Stimulated activated effector memory CD8-positive, alpha-beta T cell treated with anti-CD3 and anti-CD28 coated beads, Interleukin-12 subunit alpha, Interleukin-12 subunit beta, amount 100 ng/mL, for 72 hours (primary cell): Measurements from ENCODE around the gene CYSLTR2.
"Not testable (repeated sequence)": the region's sequence is repeated elsewhere in the genome, so short reads cannot be mapped to it uniquely, and the experiment has no call there.

Experiments used
- ATAC-seq: fragments of 150-1000 bp; cut with Tn5 transposase; 2 replicates; pipeline ENCODE4 v1.10.0; 2021
- DNase-seq, 2 donors: peaks; one replicate each; pipeline ENCODE4 v3.0.0; 2021 to 2022; ENCODE audit warnings: low spot score in 2 of 2
- H3K27ac Mint-ChIP-seq: one replicate; pipeline ENCODE4 v1.8.0; 2022; ENCODE audit warnings: mild to moderate bottlenecking, mixed read lengths
- H3K36me3 Mint-ChIP-seq: one replicate; pipeline ENCODE4 v1.8.0; 2022; ENCODE audit warnings: mild to moderate bottlenecking, mixed read lengths
- H3K4me1 Mint-ChIP-seq: one replicate; pipeline ENCODE4 v1.8.0; 2022; ENCODE audit warnings: mixed read lengths
- H3K4me3 Mint-ChIP-seq: one replicate; pipeline ENCODE4 v1.8.0; 2022; ENCODE audit warnings: mild to moderate bottlenecking, mixed read lengths
- H3K9me3 Mint-ChIP-seq: one replicate; pipeline ENCODE4 v1.8.0; 2022; ENCODE audit warnings: mixed read lengths

CYSLTR2 gene

GRCh38 chr13:48660361-48661076 is 6.8 kb downstream of the CYSLTR2 start:
- Mint-ChIP-seq H3K4me3 (no peak overlapping the region), H3K27ac (no peak overlapping the region), H3K4me1 (peaks cover 8% of the 10 kb centered on the region), H3K36me3 (no peaks in the 10 kb centered on the region), H3K9me3 (peaks cover 18% of the 10 kb centered on the region)
- no peak for DNase-seq
- ATAC-seq = no peak

- DNase-seq (no peak), ATAC-seq (no peak)
- H3K9me3 Mint-ChIP-seq = peaks cover 23% of the 10 kb centered on the region
- H3K36me3 Mint-ChIP-seq = no peaks in the 10 kb centered on the region
- H3K27ac Mint-ChIP-seq = no peak overlapping the region
- H3K4me1 Mint-ChIP-seq = peaks cover 8% of the 10 kb centered on the region
- H3K4me3 Mint-ChIP-seq = no peak overlapping the region
Observed at GRCh38 chr13:48661107-48661506, 7.4 kb downstream of the CYSLTR2 start.

GRCh38 chr13:48662226-48662625 is 8.5 kb downstream of the CYSLTR2 start:
- DNase-seq (no peak), ATAC-seq (no peak)
- no peak overlapping the region for H3K27ac Mint-ChIP-seq
- no peaks in the 10 kb centered on the region for H3K36me3 Mint-ChIP-seq
- H3K9me3 Mint-ChIP-seq = peaks cover 30% of the 10 kb centered on the region
- H3K4me1 Mint-ChIP-seq = peaks cover 8% of the 10 kb centered on the region
- H3K4me3 Mint-ChIP-seq = no peak overlapping the region

- ATAC-seq = no peak
- H3K9me3 Mint-ChIP-seq = peaks cover 35% of the 10 kb centered on the region
- H3K27ac Mint-ChIP-seq = no peak overlapping the region
- no peaks in the 10 kb centered on the region for H3K4me1 Mint-ChIP-seq
- H3K36me3 Mint-ChIP-seq = no peaks in the 10 kb centered on the region
- H3K4me3 Mint-ChIP-seq = no peak overlapping the region
- no peak for DNase-seq
Observed at GRCh38 chr13:48667136-48667535, 13.4 kb downstream of the CYSLTR2 start.

- H3K4me3 Mint-ChIP-seq, DNase-seq, H3K4me1 Mint-ChIP-seq, H3K27ac Mint-ChIP-seq, H3K36me3 Mint-ChIP-seq, ATAC-seq: not testable (repeated sequence)
- H3K9me3 Mint-ChIP-seq = peaks cover 14% of the 10 kb centered on the region
Observed at GRCh38 chr13:48671421-48671820, 17.7 kb downstream of the CYSLTR2 start.

DNA sequence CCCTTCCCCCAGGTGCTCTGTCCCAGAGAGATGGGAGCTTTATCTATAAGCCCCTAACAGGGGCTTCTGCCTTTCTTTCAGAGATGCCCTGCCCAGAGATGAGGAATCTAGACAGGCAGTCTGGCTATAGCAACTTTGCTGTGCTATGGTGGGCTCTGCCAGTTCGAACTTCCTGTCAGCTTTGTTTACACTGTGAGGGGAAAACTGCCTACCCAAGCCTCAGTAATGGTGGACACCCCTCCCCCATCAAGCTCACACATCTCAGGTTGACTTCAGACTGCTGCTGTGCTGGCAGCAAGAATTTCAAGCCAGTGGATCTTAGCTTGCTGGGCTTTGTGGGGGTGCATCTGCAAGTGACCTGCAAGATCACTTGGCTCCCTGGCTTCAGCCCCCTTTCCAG is 21.5 kb downstream of the CYSLTR2 start:
- Mint-ChIP-seq H3K27ac (no peak overlapping the region), H3K9me3 (peaks cover 5% of the 10 kb centered on the region), H3K36me3 (no peaks in the 10 kb centered on the region), H3K4me3 (no peak overlapping the region), H3K4me1 (peaks cover 9% of the 10 kb centered on the region)
- ATAC-seq (no peak), DNase-seq (no peak)

DNA sequence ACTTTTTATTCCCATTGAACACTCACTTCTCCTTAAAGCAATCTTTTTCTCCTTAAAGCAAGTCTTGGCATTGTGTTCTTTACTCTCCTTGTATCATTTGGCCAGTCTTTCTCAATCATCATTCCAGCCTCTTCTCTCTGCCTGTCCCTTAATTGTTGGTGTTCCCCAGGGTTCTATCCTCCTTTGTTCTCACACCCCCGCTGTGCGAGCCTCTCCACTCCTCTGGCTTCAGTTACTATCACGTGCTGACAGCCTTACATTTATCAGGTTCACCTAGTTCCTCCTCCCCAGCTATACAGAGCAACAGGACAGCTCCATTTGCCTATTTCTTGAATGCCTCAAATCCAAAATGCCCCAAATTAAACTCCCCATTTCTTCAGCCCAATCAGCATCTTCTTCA is 24.6 kb downstream of the CYSLTR2 start:
- no peaks in the 10 kb centered on the region for H3K36me3 Mint-ChIP-seq
- H3K4me1 Mint-ChIP-seq = peaks cover 9% of the 10 kb centered on the region
- H3K27ac Mint-ChIP-seq = no peak overlapping the region
- DNase-seq = no peak
- H3K9me3 Mint-ChIP-seq = no peaks in the 10 kb centered on the region
- ATAC-seq = no peak
- no peak overlapping the region for H3K4me3 Mint-ChIP-seq

DNA sequence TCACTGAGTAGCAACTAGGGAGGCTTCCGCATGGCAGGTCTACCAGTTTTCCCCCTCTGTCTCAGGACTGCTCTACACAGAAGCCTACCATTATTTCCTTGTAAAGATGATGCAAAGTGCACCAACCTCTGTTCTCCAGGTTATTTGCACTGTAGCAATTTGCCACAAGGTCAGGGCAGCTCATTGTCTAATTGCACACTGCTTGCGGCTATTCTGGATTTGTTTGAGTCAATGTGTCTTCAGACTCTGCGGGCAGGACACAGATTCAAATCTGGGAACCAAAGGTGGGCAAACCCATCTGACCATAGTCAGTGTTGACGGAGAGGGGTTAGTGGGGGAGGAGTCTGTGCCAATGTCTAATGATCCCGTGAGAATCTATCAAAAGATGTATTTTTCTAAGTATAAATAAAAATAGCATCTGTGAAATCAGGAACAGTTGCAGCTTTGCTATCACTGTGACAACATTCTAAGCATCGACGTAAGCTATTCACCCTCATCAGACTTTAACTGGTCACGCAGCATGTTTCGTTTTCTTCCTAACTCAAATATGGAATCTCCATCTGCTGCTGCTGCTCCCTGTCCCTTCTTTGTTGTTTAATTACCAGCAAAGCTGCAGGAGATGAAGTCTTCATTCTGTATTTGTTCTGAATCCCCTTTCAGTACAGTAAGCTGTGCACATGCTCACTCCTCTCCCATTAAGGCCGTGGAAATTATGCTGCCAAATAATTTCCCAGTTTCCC is 26.4 kb downstream of the CYSLTR2 start:
- H3K27ac Mint-ChIP-seq = no peak overlapping the region
- no peak for ATAC-seq
- no peaks in the 10 kb centered on the region for H3K36me3 Mint-ChIP-seq
- no peak for DNase-seq
- no peak overlapping the region for H3K4me3 Mint-ChIP-seq
- H3K9me3 Mint-ChIP-seq = no peaks in the 10 kb centered on the region
- peaks cover 9% of the 10 kb centered on the region for H3K4me1 Mint-ChIP-seq

DNA sequence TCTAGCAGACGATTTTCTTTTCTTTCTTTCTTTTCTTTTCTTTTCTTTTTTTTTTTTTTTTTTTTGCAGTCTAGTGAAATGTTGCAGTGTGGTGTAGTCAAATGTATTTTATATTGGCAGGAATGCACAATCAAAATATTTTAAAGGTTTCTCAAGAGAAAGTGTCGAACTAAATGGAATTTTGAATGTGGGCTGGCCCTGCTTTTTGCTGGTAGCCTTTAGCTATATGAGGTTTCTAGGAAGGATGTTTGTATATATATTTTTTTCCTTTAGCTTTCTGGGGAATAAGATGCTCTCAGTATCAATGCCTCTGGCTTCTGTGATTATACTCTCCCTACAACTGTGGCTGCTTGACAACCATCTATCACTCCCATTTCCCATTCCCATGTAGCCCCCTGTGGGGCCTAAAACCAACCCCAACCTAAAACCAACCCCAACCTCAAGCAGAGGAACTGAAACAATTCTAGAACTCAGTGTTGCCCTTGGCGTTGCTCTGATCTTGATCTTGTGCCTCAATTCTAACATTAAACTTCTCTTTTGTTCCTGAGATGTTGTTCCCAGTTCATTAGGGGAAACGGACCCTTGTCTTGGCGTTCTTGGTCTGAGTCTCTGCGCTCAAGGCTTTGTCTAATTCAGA is 27.1 kb downstream of the CYSLTR2 start:
- Mint-ChIP-seq H3K9me3 (no peaks in the 10 kb centered on the region), H3K4me3 (no peak overlapping the region), H3K27ac (no peak overlapping the region), H3K4me1 (peaks cover 9% of the 10 kb centered on the region), H3K36me3 (no peaks in the 10 kb centered on the region)
- no peak for ATAC-seq
- no peak for DNase-seq

DNA sequence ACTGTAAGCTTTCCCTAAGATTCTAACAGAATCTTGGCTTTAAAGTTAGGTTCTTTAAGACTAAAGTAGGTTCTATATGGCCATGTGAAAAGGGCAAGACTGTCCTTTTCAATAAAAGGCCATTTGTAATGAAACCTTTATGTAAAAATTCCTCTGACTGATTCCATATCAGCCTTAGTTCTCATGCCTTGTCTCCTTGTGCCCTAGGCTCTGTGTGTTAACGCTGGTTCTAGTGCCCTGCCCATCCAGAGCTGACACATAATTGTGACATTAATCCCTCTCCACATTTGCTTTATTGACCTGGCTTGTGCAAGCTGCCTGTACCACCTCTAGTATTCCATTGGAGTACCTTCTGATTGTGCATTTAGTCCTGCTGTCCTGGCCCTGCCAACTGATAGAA is 28.2 kb downstream of the CYSLTR2 start:
- DNase-seq = no peak
- peaks cover 5% of the 10 kb centered on the region for H3K4me1 Mint-ChIP-seq
- H3K36me3 Mint-ChIP-seq = no peaks in the 10 kb centered on the region
- no peaks in the 10 kb centered on the region for H3K9me3 Mint-ChIP-seq
- no peak overlapping the region for H3K27ac Mint-ChIP-seq
- no peak overlapping the region for H3K4me3 Mint-ChIP-seq
- no peak for ATAC-seq

GRCh38 chr13:48682436-48682835 is 28.7 kb downstream of the CYSLTR2 start:
- no peak for DNase-seq
- ATAC-seq = no peak
- no peaks in the 10 kb centered on the region for H3K4me1 Mint-ChIP-seq
- H3K36me3 Mint-ChIP-seq = no peaks in the 10 kb centered on the region
- no peak overlapping the region for H3K27ac Mint-ChIP-seq
- no peaks in the 10 kb centered on the region for H3K9me3 Mint-ChIP-seq
- no peak overlapping the region for H3K4me3 Mint-ChIP-seq

- Mint-ChIP-seq H3K36me3 (no peaks in the 10 kb centered on the region), H3K4me1 (no peaks in the 10 kb centered on the region), H3K4me3 (no peak overlapping the region), H3K27ac (no peak overlapping the region), H3K9me3 (no peaks in the 10 kb centered on the region)
- DNase-seq (no peak), ATAC-seq (no peak)
Observed at GRCh38 chr13:48686636-48687210, 33.0 kb downstream of the CYSLTR2 start.

- H3K9me3 Mint-ChIP-seq = no peaks in the 10 kb centered on the region
Observed at GRCh38 chr13:48687249-48687648, 33.5 kb downstream of the CYSLTR2 start.

DNA sequence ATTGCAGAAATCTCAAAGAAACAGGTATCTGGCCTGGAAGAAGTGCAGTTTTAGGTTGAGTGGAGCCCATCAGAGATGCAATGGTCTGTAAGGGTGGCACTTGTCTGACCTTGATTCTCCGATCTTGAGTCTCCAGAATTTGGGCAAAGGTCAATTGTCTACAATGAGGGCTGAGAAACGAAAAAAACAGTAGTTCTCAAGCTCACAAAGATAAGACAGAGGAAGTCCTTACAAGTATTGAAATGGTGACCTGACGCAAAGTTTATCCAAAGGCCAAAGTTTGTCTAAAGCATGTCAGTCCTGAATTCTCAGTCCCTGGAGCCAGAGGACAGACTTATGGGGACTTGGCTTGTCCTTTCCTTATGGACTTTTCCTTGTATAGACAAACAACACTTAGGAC is 40.3 kb downstream of the CYSLTR2 start:
- no peak overlapping the region for H3K4me3 Mint-ChIP-seq
- ATAC-seq (no peak), DNase-seq (no peak)
- H3K36me3 Mint-ChIP-seq = peaks cover 6% of the 10 kb centered on the region
- no peaks in the 10 kb centered on the region for H3K4me1 Mint-ChIP-seq
- no peaks in the 10 kb centered on the region for H3K9me3 Mint-ChIP-seq
- no peak overlapping the region for H3K27ac Mint-ChIP-seq

More at GRCh38 chr13:48687249-48687648, 33.5 kb downstream of the CYSLTR2 start:
- no peaks in the 10 kb centered on the region for H3K4me1 Mint-ChIP-seq
- no peak for ATAC-seq
- DNase-seq = no peak
- no peak overlapping the region for H3K27ac Mint-ChIP-seq
- no peak overlapping the region for H3K4me3 Mint-ChIP-seq
- H3K36me3 Mint-ChIP-seq = no peaks in the 10 kb centered on the region

GRCh38 chr13:48695776-48696175 is 42.0 kb downstream of the CYSLTR2 start:
- DNase-seq = no peak
- H3K4me3 Mint-ChIP-seq = no peak overlapping the region
- no peaks in the 10 kb centered on the region for H3K9me3 Mint-ChIP-seq
- H3K27ac Mint-ChIP-seq = no peak overlapping the region
- peaks cover 6% of the 10 kb centered on the region for H3K36me3 Mint-ChIP-seq
- no peaks in the 10 kb centered on the region for H3K4me1 Mint-ChIP-seq
- no peak for ATAC-seq
